ENCODE measurements around the gene ZP3.
"Not testable (repeated sequence)": the region's sequence is repeated elsewhere in the genome, so short reads cannot be mapped to it uniquely, and the experiment has no call there.

GRCh38 chr7:76421097-76421496 is 3.7 kb upstream of the ZP3 start:
- TF ChIP-seq CTCF, POLR2A (IDR thresholded peaks at IDR 0.05): not testable (repeated sequence)
